AG04449 (cell line): ENCODE results near the gene CMIP.

Source experiments
- CTCF ChIA-PET: fragments of 350-600 bp; formaldehyde crosslinking; extraction: SDS; loops from one replicate; lab custom pipeline; 2021; ENCODE audit warnings: antibody characterized with exemption; lab: Yijun Ruan, JAX
- POLR2A ChIA-PET: fragments of 400-600, 350-600 bp; formaldehyde crosslinking; extraction: SDS; loops from one replicate; lab custom pipeline; 2020; ENCODE audit warnings: antibody characterized with exemption, inconsistent platforms; lab: Yijun Ruan, JAX
- DNase-seq: peaks from one replicate; pipeline ENCODE4 v3.0.0-alpha.2; 2010; ENCODE audit warnings: low read depth, low spot score
- H3K4me3 ChIP-seq: 2 replicates; pipeline ENCODE4 v1.5.1; 2011; ENCODE audit warnings: low read depth, mild to moderate bottlenecking, control low read depth, low read length
- TF ChIP-seq, protein P1 (sequence below): IDR thresholded peaks from one replicate; pipeline ENCODE4 v1.5.1; 2011; ENCODE audit warnings: mild to moderate bottlenecking, moderate library complexity, low read length, control low read depth, inconsistent platforms; ENCODE audit not compliant: insufficient read depth; ENCODE audit errors: missing control alignments

CMIP gene

DNA sequence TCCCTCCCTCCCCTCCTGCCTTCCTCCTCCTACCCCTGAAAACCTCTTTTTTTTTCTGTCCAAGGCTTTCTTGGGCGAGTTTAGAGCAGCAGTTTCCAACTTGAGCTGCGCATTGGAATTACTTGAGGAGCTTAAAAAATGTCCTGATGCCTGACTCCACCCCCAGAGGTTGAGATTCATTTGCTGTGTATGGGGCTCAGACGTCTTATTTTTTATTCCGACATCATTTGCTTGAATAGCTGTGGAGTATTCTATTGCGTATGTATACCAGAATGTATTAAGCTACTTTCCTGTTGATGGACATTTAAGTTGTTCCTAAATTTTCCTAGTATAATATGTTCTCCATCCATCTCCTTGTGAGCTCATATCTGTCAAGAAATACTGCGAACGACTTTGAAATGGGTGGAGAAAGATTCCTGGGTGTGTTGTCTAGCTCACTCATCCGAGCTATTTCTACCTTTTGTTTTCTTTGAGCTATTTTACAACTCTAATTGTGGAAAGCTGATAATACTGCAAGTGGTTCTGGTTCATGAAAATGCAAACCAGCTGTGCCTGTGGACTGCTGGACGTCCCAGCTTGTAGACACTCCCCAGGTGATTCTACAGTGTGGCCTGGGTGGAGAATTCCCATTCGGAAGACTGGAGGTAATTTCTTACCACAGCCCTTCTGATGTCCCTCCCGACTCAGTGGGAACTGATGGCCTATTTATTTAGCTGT, 40.5 kb downstream of the CMIP start:
- ChIA-PET CTCF (interaction anchor here (1.0 kb wide), 1 partner anchor 27 kb away, joined by 4 read pairs; no protein-coding TSS in a partner anchor), POLR2A (no interaction called here)
- no peak overlapping the region for H3K4me3 ChIP-seq
- DNase-seq: no peak
- TF ChIP-seq, protein P1, sequence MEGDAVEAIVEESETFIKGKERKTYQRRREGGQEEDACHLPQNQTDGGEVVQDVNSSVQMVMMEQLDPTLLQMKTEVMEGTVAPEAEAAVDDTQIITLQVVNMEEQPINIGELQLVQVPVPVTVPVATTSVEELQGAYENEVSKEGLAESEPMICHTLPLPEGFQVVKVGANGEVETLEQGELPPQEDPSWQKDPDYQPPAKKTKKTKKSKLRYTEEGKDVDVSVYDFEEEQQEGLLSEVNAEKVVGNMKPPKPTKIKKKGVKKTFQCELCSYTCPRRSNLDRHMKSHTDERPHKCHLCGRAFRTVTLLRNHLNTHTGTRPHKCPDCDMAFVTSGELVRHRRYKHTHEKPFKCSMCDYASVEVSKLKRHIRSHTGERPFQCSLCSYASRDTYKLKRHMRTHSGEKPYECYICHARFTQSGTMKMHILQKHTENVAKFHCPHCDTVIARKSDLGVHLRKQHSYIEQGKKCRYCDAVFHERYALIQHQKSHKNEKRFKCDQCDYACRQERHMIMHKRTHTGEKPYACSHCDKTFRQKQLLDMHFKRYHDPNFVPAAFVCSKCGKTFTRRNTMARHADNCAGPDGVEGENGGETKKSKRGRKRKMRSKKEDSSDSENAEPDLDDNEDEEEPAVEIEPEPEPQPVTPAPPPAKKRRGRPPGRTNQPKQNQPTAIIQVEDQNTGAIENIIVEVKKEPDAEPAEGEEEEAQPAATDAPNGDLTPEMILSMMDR: no peak

DNA sequence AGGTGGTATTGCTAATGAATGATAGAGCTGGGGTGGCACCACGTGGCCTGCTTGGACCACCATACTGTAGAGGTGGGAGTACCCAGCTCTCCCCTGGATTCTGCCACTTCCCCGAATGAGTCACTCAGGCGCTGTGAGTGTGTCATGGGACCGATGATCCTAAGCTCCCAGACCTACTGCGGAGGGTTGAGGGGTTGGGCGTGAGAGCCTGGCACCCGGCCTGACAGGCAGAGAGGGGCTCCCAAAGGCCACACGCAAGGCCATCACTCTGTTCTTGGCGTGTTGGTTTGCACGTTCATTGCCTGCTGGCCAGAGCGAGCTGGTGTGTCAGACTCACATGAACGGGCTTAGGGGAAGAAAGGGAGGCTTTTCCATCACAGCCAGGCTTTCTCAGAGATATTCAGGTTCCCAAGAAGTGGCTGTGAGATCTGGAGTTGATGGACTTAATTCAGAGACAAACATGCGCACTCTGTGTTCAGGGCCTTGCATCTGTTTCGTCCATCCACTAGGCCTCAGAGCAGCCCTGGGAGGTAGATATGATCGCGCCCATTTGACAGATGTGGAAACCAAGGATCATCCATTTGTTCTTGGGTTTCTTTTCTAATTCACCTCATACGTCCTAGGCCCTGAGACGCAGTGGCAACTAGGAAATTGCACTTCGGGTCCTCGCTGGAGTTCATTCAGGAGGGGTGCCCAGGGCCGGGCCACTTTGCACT, 41.4 kb downstream of the CMIP start:
- TF ChIP-seq, protein P1: no peak
- DNase-seq: no peak
- ChIA-PET CTCF (interaction anchor here (1.0 kb wide), 1 partner anchor 27 kb away, joined by 4 read pairs; no protein-coding TSS in a partner anchor), POLR2A (interaction anchor here (1.1 kb wide), 1 partner anchor 32 kb away, joined by 3 read pairs; no protein-coding TSS in a partner anchor)
- H3K4me3 ChIP-seq: no peak overlapping the region

DNA sequence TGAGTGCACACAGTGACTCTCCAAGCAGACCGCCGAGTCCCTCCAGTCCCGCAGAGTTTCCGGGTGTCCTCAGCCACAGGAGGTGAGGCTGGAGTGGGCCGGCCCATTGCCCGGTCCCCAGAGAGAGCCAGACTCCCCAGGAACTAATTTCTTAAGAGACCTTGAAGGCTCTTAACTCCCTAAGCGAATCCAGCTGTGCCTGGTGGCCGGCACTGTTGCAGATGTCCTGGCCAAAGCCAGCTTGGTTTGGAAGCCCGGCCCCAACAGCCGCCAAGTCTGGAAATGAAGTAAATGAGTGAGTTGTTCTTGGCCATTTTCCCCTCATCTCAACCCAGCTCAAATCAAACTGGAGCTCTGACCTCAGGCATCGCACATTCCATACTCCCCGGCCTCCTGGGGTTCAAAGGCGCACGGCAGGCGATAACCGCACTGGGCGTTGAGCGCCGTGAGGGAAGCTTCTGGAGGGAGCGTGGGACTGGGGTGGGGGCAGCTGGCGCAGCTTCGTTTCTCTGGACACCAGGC, 42.0 kb downstream of the CMIP start:
- DNase-seq: no peak
- ChIA-PET POLR2A (interaction anchor here (1.1 kb wide), 1 partner anchor 32 kb away, joined by 3 read pairs; no protein-coding TSS in a partner anchor), CTCF (no interaction called here)
- TF ChIP-seq, protein P1: no peak
- H3K4me3 ChIP-seq: no peak overlapping the region

DNA sequence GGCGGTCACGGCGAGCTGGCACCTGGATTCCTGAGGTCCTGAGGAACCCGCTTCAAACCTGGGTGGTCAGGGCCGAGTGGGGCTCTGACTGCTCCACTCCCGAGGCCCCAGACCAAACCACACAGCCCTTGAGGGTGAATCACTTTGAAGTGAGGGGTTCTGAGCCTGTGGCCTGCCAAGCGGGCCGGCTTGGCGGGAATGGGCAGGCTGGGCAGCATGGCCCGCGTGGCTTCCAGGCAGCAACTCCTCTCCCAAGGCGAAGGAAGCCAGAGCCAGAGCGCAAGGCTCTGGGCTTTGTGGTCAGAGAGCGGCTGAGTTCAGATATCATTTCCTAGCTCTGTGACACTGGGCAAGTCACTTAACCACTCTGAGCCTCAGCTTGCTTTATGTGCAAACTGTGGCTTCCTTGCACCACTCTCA, 42.7 kb downstream of the CMIP start:
- H3K4me3 ChIP-seq: no peak overlapping the region
- TF ChIP-seq, protein P1: no peak
- CTCF ChIA-PET: no interaction called here
- POLR2A ChIA-PET: no interaction called here
- DNase-seq: no peak

DNA sequence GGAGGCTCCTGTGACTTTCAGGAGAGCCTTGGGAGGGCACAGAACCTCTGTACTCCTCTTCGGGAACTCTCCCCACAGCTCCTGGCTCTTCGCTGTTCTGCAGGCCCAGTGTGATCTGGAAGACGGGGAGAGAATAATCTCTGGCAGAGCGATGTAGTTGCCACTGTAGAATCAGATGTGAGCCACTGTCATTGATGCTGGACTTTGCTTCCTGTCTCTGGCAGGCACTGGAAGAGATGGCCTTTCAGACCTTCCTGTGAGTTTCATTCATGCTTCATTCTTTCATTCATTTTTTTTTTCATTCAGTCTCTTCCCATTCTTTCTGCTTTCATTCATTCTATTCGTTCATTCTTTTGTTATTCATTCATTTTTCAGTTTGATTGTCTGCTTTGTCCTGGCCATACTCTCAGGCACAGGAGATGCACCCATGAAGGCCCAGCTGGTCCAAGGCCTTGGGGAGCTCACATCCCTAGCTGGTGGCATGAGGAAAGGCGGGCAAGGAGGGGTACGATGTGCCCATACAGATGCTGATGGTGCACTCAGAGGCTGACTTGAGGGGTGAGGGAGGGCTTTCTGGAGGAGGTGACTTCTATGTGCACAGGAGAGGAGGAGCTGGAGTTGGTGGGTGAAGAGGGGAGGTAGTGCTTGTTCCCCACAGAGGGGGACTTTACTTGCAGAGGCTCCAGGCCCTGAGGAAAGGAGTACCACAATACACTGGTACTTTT, 44.2 kb downstream of the CMIP start:
- DNase-seq: no peak
- POLR2A ChIA-PET: no interaction called here
- H3K4me3 ChIP-seq: no peak overlapping the region
- CTCF ChIA-PET: no interaction called here
- TF ChIP-seq, protein P1: no peak
